PC-9 (cell line): ENCODE results near the gene TSPAN3. TPM values are rescaled to one million over a fixed set of nuclear protein-coding genes. Genes with fewer than 3 reads are reported as not detected.

Experiments
- BruUV-seq: library from RNA; stranded (reverse); fragments of 400-500 nt; replicated peaks from 2 replicates; lab custom pipeline; 2021; lab: Mats Ljungman, UMichigan
- CTCF ChIA-PET: fragments of 300-600 bp; sonication (Branson Sonifier 250); formaldehyde crosslinking; loops from one replicate; lab custom pipeline; 2022; ENCODE audit warnings: antibody characterized with exemption; lab: Charles Lee
- POLR2A ChIA-PET: fragments of 300-600 bp; sonication (Branson Sonifier 250); formaldehyde crosslinking; loops from one replicate; lab custom pipeline; 2022; ENCODE audit warnings: antibody characterized with exemption; ENCODE audit not compliant: unreplicated experiment; lab: Charles Lee
- DNase-seq, 2 experiments: peaks; one replicate each; pipeline versions ENCODE4 v3.0.0 to v3.0.0-alpha.2; 2015 to 2022; ENCODE audit warnings: mixed read lengths in 1 of 2
- H2AFZ ChIP-seq: fragments of 200-600 bp; sonication (generic); 2 replicates; pipeline ENCODE4 v1.8.1; 2017; ENCODE audit warnings: antibody characterized with exemption
- H3F3A ChIP-seq: fragments of 200-600 bp; sonication (generic); 2 replicates; pipeline ENCODE4 v1.8.1; 2017; ENCODE audit warnings: antibody characterized with exemption, mild to moderate bottlenecking, low read depth; ENCODE audit not compliant: insufficient read depth
- H3K27ac ChIP-seq: fragments of 200-600 bp; sonication (generic); 2 replicates; pipeline ENCODE4 v1.6.1; 2016; ENCODE audit warnings: mixed run types
- H3K27me3 ChIP-seq: fragments of 200-600 bp; sonication (generic); 2 replicates; pipeline ENCODE4 v1.6.1; 2016; ENCODE audit warnings: low read depth, mixed run types; ENCODE audit not compliant: insufficient read depth
- H3K36me3 ChIP-seq: fragments of 200-600 bp; sonication (generic); 2 replicates; pipeline ENCODE4 v1.6.1; 2016; ENCODE audit warnings: low read depth, mixed run types
- H3K4me1 ChIP-seq: fragments of 200-600 bp; sonication (generic); replicated peaks from 2 replicates; pipeline ENCODE4 v1.6.1; 2016; ENCODE audit warnings: mixed run types; ENCODE audit not compliant: insufficient read depth
- H3K4me2 ChIP-seq: fragments of 200-600 bp; sonication (generic); 2 replicates; pipeline ENCODE4 v1.6.1; 2017; ENCODE audit warnings: mixed run types
- H3K4me3 ChIP-seq: fragments of 200-600 bp; sonication (generic); 2 replicates; pipeline ENCODE4 v1.6.1; 2016; ENCODE audit warnings: mixed run types
- H3K79me2 ChIP-seq: fragments of 200-600 bp; sonication (generic); 2 replicates; pipeline ENCODE4 v1.6.1; 2017; ENCODE audit warnings: low read depth, mixed run types
- H3K9me2 ChIP-seq: fragments of 200-600 bp; sonication (generic); 2 replicates; pipeline ENCODE4 v1.8.1; 2017; ENCODE audit warnings: mild to moderate bottlenecking; ENCODE audit not compliant: insufficient read depth
- H3K9me3 ChIP-seq: fragments of 200-600 bp; sonication (generic); 2 replicates; pipeline ENCODE4 v1.8.1; 2016; ENCODE audit warnings: low read depth; ENCODE audit not compliant: insufficient read depth
- H4K20me1 ChIP-seq: fragments of 200-600 bp; sonication (generic); 2 replicates; pipeline ENCODE4 v1.8.1; 2017; ENCODE audit not compliant: insufficient read depth
- CTCF ChIP-seq: fragments of 200-600 bp; sonication (generic); conservative IDR thresholded peaks from 2 replicates; pipeline ENCODE4 v1.6.1; 2017; ENCODE audit warnings: mixed run types, antibody characterized with exemption, mild to moderate bottlenecking, moderate library complexity
- EZH2 ChIP-seq: fragments of 200-600 bp; sonication (generic); IDR thresholded peaks from 2 replicates; pipeline ENCODE4 v1.8.0; 2017; ENCODE audit warnings: antibody characterized with exemption, low read depth
- intact Hi-C: fragments of 100-400 bp; cut with micrococcal nuclease; formaldehyde crosslinking; loops from one replicate; pipeline ENCODE4 v1.10.0; 2022; ENCODE audit not compliant: unreplicated experiment
- total RNA-seq: library from RNA; stranded (reverse); gene quantifications from 2 replicates; pipeline ENCODE4 v1.2.3, GENCODE V29; 2021

TSPAN3 gene
- total RNA-seq, 1 experiment from 2014 or later: 151 TPM

GRCh38 chr15:77026501-77027110 is 44.3 kb downstream of the TSPAN3 start:
- no peak overlapping the region for H3K27ac ChIP-seq
- no peaks in the 10 kb centered on the region for H3K27me3 ChIP-seq
- H3K4me1 ChIP-seq: no peaks in the 10 kb centered on the region
- no peaks in the 10 kb centered on the region for H3K9me3 ChIP-seq
- H3K79me2 ChIP-seq: no peaks in the 10 kb centered on the region
- DNase-seq: no peak
- no peaks in the 10 kb centered on the region for H3F3A ChIP-seq
- TF ChIP-seq CTCF (no peak), EZH2 (no peak)
- H2AFZ ChIP-seq: no peak overlapping the region
- BruUV-seq: no TSS peak
- H3K9me2 ChIP-seq: no peaks in the 10 kb centered on the region
- no peaks in the 10 kb centered on the region for H3K36me3 ChIP-seq
- H3K4me2 ChIP-seq: no peak overlapping the region
- POLR2A ChIA-PET: no interaction called here
- H4K20me1 ChIP-seq: no peaks in the 10 kb centered on the region
- no peak overlapping the region for H3K4me3 ChIP-seq
- CTCF ChIA-PET: interaction anchor here (0.5 kb wide), 1 partner anchor 424 kb away, joined by 5 read pairs; no protein-coding TSS in a partner anchor
- intact Hi-C loops: loop anchor here (5.0 kb wide), 1 partner anchor 516 kb away; no protein-coding TSS in a partner anchor

GRCh38 chr15:77025941-77026411 is 44.9 kb downstream of the TSPAN3 start:
- ChIA-PET CTCF (no interaction called here), POLR2A (interaction anchor here (0.5 kb wide), 1 partner anchor 57 kb away, joined by 6 read pairs; no protein-coding TSS in a partner anchor)
- no peaks in the 10 kb centered on the region for H3K4me1 ChIP-seq
- no peaks in the 10 kb centered on the region for H3K27me3 ChIP-seq
- H3K4me3 ChIP-seq: no peak overlapping the region
- no peaks in the 10 kb centered on the region for H3K9me3 ChIP-seq
- intact Hi-C loops: loop anchor here (2.0 to 5.0 kb wide), 2 partner anchors 81 to 516 kb away; no protein-coding TSS in a partner anchor
- no peaks in the 10 kb centered on the region for H3K79me2 ChIP-seq
- H3K4me2 ChIP-seq: no peak overlapping the region
- H3K9me2 ChIP-seq: no peaks in the 10 kb centered on the region
- TF ChIP-seq CTCF (no peak), EZH2 (no peak)
- no peaks in the 10 kb centered on the region for H3K36me3 ChIP-seq
- no peaks in the 10 kb centered on the region for H3F3A ChIP-seq
- BruUV-seq: no TSS peak
- no peaks in the 10 kb centered on the region for H4K20me1 ChIP-seq
- no peak overlapping the region for H2AFZ ChIP-seq
- DNase-seq: no peak
- no peak overlapping the region for H3K27ac ChIP-seq

DNA sequence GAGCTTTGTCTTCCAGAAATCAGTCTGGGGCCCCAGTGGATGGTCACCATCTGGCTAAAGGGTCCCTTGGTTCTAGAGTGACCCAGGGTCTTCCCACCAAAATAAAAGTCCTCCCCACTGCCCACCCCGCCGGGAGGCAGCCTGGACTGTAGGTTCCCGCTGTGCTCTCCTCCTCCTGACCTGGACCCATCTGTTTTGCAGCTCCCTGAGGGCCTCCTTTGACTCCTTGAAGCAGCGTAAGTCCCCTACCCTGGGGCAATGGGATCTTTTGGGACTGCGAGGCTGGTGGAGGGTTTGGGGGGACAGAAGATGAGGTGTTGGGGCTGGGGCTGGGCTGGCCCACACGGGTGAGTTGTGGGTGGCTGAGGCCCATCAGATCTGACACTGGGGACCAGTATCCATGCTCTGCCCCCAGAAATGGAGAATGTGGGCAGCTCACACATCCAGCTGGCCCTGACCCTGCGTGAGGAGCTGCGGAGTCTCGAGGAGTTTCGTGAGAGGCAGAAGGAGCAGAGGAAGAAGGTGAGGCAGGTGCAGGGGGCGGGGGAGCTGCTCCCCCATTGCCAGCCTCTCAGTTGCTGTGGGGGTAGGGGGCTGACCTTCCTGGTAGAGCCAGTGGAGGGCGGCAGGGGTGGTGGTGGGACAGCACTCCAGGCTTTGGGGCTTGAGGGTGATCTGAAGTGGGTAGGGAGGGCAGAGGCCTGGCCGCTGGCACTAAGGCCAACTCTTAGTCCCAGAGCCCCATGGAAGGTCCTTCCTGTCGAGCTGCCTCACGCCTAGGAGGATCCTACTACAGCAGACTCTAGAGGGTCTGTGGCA is 45.6 kb downstream of the TSPAN3 start:
- H2AFZ ChIP-seq: no peak overlapping the region
- intact Hi-C loops: loop anchor here (2.0 to 5.0 kb wide), 2 partner anchors 82 to 517 kb away; no protein-coding TSS in a partner anchor
- no peaks in the 10 kb centered on the region for H3K9me2 ChIP-seq
- H3K4me2 ChIP-seq: no peak overlapping the region
- BruUV-seq: no TSS peak
- TF ChIP-seq EZH2: no peak
- TF ChIP-seq CTCF: no peak
- POLR2A ChIA-PET: interaction anchor here (0.5 kb wide), 1 partner anchor 58 kb away, joined by 6 read pairs; no protein-coding TSS in a partner anchor
- H3K4me3 ChIP-seq: no peak overlapping the region
- H3K9me3 ChIP-seq: no peaks in the 10 kb centered on the region
- CTCF ChIA-PET: no interaction called here
- H4K20me1 ChIP-seq: no peaks in the 10 kb centered on the region
- H3K27me3 ChIP-seq: no peaks in the 10 kb centered on the region
- no peak overlapping the region for H3K27ac ChIP-seq
- H3K4me1 ChIP-seq: no peaks in the 10 kb centered on the region
- no peak for DNase-seq
- H3K79me2 ChIP-seq: no peaks in the 10 kb centered on the region
- H3K36me3 ChIP-seq: no peaks in the 10 kb centered on the region
- H3F3A ChIP-seq: no peaks in the 10 kb centered on the region
